T-cell (primary cell): ENCODE results near the gene L3MBTL3. TPM values are rescaled to one million over a fixed set of nuclear protein-coding genes. Genes with fewer than 3 reads are reported as not detected.

ENCODE experiments used
- ATAC-seq, 4 experiments: fragments of 200-7000 bp in 3 of 4; fragments of 150-1000 bp in 1 of 4; cut with Tn5 transposase; replicated peaks in 1 of 4; 1 replicate in 3 of 4; 2 replicates in 1 of 4; pipeline ENCODE4 v1.10.0; 2021; ENCODE audit warnings: moderate library complexity in 3 of 4, mild to moderate bottlenecking in 2 of 4, moderate number of reproducible peaks in 1 of 4
- CTCF ChIA-PET, 2 donors: fragments of 300-600 bp; sonication (Branson Sonifier 250); formaldehyde crosslinking; loops; one replicate each; lab custom pipeline; 2022; ENCODE audit warnings: antibody characterized with exemption in 2 of 2; lab: Charles Lee
- POLR2A ChIA-PET, 2 donors: fragments of 300-600 bp; sonication (Branson Sonifier 250); formaldehyde crosslinking; loops; one replicate each; lab custom pipeline; 2022; ENCODE audit warnings: antibody characterized with exemption in 2 of 2; lab: Charles Lee
- DNase-seq, 35 experiments: peaks; one replicate each; pipeline versions ENCODE4 v3.0.0 to v3.0.0-alpha.2; 2013 to 2023
- H3K27ac ChIP-seq: one replicate; pipeline ENCODE4 v1.5.1; 2013; ENCODE audit warnings: low read length
- H3K27me3 ChIP-seq, 2 experiments: replicated peaks in 1 of 2; 1 replicate in 1 of 2; 2 replicates in 1 of 2; pipeline versions ENCODE4 v1.6.1 to v1.7.0; 2013; ENCODE audit warnings: low read length in 1 of 2, mixed read lengths in 1 of 2; ENCODE audit not compliant: control insufficient read depth in 2 of 2, insufficient read depth in 2 of 2; ENCODE audit errors: extremely low read depth in 1 of 2
- H3K36me3 ChIP-seq, 2 donors: 1 replicate in 1 of 2; 2 replicates in 1 of 2; pipeline versions ENCODE4 v1.6.1 to v1.7.0; 2013; ENCODE audit warnings: low read length in 1 of 2; ENCODE audit not compliant: control insufficient read depth in 2 of 2, insufficient read depth in 1 of 2; ENCODE audit errors: extremely low read depth in 1 of 2
- H3K4me1 ChIP-seq, 2 experiments: 1 replicate in 1 of 2; 2 replicates in 1 of 2; pipeline versions ENCODE4 v1.6.1 to v1.7.0; 2013; ENCODE audit warnings: low read length in 2 of 2, mixed read lengths in 1 of 2; ENCODE audit not compliant: insufficient read depth in 2 of 2, control insufficient read depth in 1 of 2; ENCODE audit errors: extremely low read depth in 1 of 2
- H3K4me3 ChIP-seq, 2 donors: 1 replicate in 1 of 2; 2 replicates in 1 of 2; pipeline versions ENCODE4 v1.5.1 to v1.7.0; 2013; ENCODE audit warnings: mild to moderate bottlenecking in 2 of 2, low read length in 1 of 2, moderate library complexity in 1 of 2; ENCODE audit not compliant: control insufficient read depth in 1 of 2; ENCODE audit errors: extremely low read depth in 1 of 2
- H3K9me3 ChIP-seq: 2 replicates; pipeline ENCODE4 v1.7.0; 2013
- H3K27ac Mint-ChIP-seq, 2 donors: one replicate each; pipeline ENCODE4 v1.8.0; 2020 to 2021; ENCODE audit warnings: mild to moderate bottlenecking in 2 of 2, mixed read lengths in 2 of 2
- H3K27me3 Mint-ChIP-seq, 2 donors: one replicate each; pipeline ENCODE4 v1.8.0; 2021 to 2022; ENCODE audit warnings: mixed read lengths in 2 of 2
- H3K36me3 Mint-ChIP-seq: one replicate; pipeline ENCODE4 v1.8.0; 2021; ENCODE audit warnings: mixed read lengths
- H3K4me1 Mint-ChIP-seq, 3 donors: one replicate each; pipeline ENCODE4 v1.8.0; 2020 to 2022; ENCODE audit warnings: mixed read lengths in 3 of 3, mild to moderate bottlenecking in 1 of 3
- H3K4me3 Mint-ChIP-seq, 3 donors: one replicate each; pipeline ENCODE4 v1.8.0; 2020 to 2022; ENCODE audit warnings: mild to moderate bottlenecking in 3 of 3, mixed read lengths in 3 of 3, moderate library complexity in 3 of 3
- H3K9me3 Mint-ChIP-seq, 3 donors: one replicate each; pipeline ENCODE4 v1.8.0; 2020 to 2022; ENCODE audit warnings: mixed read lengths in 3 of 3
- WGBS: methylation state at CpG from one replicate; pipeline ENCODE4 v1.1.5; 2013; ENCODE audit warnings: missing lambda C conversion rate; ENCODE audit not compliant: insufficient coverage; 5-methylcytosine and 5-hydroxymethylcytosine counted together
- total RNA-seq, 35 experiments: library from RNA in 6 of 35; stranded (reverse) in 6 of 35; fragments of 120-200 nt in 1 of 35; gene quantifications; one replicate each; pipeline versions ENCODE4 v1.2.1 to v1.2.4 and lab custom pipeline; 2013 to 2026

The L3MBTL3 gene
- total RNA-seq, 5 donors from 2014 or later (not counting 1 experiment from before 2014, with no cell fraction given), result 22.5 to 52.8 (median 30.4) TPM

DNA sequence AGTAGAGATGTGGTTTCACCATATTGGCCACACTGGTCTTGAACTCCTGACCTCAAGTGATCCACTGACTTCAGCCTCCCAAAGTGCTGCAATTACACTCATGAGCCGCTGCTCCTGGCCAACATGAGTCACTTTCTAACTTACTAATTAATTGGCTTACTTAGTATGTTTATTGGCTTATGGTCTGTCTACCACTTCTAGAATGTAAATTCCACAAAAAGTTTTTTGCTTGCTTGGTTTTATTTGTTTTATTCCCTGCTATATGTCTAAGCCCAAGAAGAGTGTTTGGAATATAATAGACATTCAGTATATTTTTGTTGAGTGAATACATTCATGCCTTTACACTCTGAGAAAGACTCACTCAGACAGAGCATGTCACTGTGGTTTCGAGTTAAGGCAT lies 118.4 kb downstream of the L3MBTL3 start:
- Mint-ChIP-seq H3K4me3 (peak overlapping the region in 1 of 3 donors; percentile 26), H3K27ac (peak overlapping the region; percentile 86 to 88), H3K4me1 (peaks cover 84 to 90% (median 88%) of the 10 kb centered on the region in 3 donors), H3K27me3 (no peaks in the 10 kb centered on the region), H3K9me3 (no peaks in the 10 kb centered on the region), H3K36me3 (peaks cover 43% of the 10 kb centered on the region)
- ChIA-PET POLR2A (no interaction called here), CTCF (interaction anchor here in 1 of 2 donors (0.7 kb wide), 1 partner anchor 145 kb away, joined by 3 read pairs; no protein-coding TSS in a partner anchor)
- no peaks in the 10 kb centered on the region for H3K27me3 ChIP-seq
- peaks cover 0 to 22% of the 10 kb centered on the region in 2 donors for H3K36me3 ChIP-seq
- DNase-seq, result no peak
- H3K4me3 ChIP-seq, result no peak overlapping the region
- H3K9me3 ChIP-seq, result no peaks in the 10 kb centered on the region
- no CpG with 5 or more reads among the region's 2 CpGs for WGBS
- ATAC-seq, result no peak
- H3K27ac ChIP-seq, result no peak overlapping the region
- peaks cover 37 to 40% of the 10 kb centered on the region in 2 experiments for H3K4me1 ChIP-seq

DNA sequence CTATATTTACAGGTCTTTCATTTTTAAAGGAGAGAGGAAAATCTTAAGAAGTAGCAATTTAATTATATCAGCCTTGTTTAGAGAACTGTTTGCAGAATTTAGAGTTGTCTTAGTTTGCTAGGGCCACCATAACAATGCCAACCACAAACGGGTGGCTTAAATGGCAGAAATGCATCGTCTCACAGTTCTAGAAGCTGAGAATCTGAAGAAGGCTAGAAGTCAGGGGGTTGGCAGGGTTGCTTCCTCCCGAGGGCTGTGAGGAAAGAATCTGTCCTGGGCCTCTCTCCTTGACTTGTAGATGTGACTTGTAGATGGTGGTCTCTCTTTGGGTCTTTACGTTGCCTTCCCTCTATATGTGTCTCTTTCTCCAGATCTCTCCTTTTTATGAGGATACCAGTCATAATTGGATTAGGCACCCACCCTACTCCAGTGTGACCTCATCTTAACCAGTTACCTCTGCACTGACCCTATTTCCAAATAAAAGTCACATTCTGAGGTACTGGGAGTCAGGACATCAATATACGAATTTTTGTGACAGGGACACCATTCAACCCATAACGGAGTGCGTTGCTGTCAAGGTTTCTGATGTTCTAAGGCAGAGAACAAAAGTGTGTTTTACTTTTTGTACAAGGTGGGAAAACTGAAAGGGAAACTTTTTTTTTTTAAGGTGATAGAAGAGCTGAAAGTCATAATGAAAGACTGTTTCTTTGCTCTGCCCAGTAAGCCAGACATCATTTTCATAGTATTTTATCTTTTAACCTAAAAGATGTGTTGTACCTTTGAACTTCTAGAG lies 119.9 kb downstream of the L3MBTL3 start:
- Histone ChIP-seq H3K36me3 (peaks cover 12 to 37% of the 10 kb centered on the region in 2 donors), H3K9me3 (no peaks in the 10 kb centered on the region), H3K4me3 (no peak overlapping the region), H3K4me1 (peaks cover 29 to 31% of the 10 kb centered on the region in 2 experiments), H3K27me3 (no peaks in the 10 kb centered on the region), H3K27ac (peak overlapping the region; percentile 67)
- peak in 2 of 35 experiments; percentile 3 to 25 for DNase-seq
- POLR2A ChIA-PET, result interaction anchor here in 1 of 2 donors (0.5 kb wide), 1 partner anchor 14 kb away, joined by 3 read pairs; no protein-coding TSS in a partner anchor
- no peaks in the 10 kb centered on the region for H3K27me3 Mint-ChIP-seq
- H3K36me3 Mint-ChIP-seq, result peaks cover 56% of the 10 kb centered on the region
- peaks cover 72 to 78% (median 73%) of the 10 kb centered on the region in 3 donors for H3K4me1 Mint-ChIP-seq
- H3K9me3 Mint-ChIP-seq, result no peaks in the 10 kb centered on the region
- H3K27ac Mint-ChIP-seq, result peak overlapping the region; percentile 86 to 88
- H3K4me3 Mint-ChIP-seq, result peak overlapping the region; percentile 65 to 83 (median 78)
- peak; percentile 33 to 59 (median 53) for ATAC-seq
- CTCF ChIA-PET, result interaction anchor here (1.2 to 1.6 kb wide), 3 partner anchors 12 to 144 kb away, joined by 4 to 5 read pairs (median 4); no protein-coding TSS in a partner anchor
- WGBS, result 21% methylated on average over 2 of the region's 7 CpGs

DNA sequence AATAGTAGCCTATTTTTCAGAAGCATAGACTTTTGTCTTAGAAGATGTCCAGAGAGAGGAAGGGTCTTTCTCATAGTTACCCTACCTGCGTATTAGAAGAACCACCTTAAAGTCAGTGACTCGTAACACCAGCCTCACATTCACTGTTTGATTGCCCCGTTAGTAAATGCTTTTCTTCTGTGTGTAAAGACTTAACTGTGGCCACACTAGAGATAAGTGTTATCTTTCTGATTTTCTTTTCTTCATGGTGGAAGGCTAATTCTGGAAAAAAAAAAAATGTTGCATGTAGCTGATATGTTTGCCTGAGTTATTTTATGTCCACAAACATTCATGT lies 120.5 kb downstream of the L3MBTL3 start:
- H3K9me3 Mint-ChIP-seq, result no peaks in the 10 kb centered on the region
- peak overlapping the region; percentile 67 for H3K27ac ChIP-seq
- no CpG with 5 or more reads among the region's 3 CpGs for WGBS
- peak overlapping the region; percentile 86 to 88 for H3K27ac Mint-ChIP-seq
- no peaks in the 10 kb centered on the region for H3K27me3 Mint-ChIP-seq
- no peak overlapping the region for H3K4me3 ChIP-seq
- peaks cover 17 to 43% of the 10 kb centered on the region in 2 donors for H3K36me3 ChIP-seq
- ChIA-PET POLR2A (interaction anchor here in 1 of 2 donors (0.5 to 0.6 kb wide), 2 partner anchors 14 to 1375 kb away, joined by 3 read pairs; no protein-coding TSS in a partner anchor), CTCF (interaction anchor here (0.6 to 1.6 kb wide), 4 partner anchors 11 to 144 kb away, joined by 3 to 5 read pairs (median 4); no protein-coding TSS in a partner anchor)
- H3K4me1 Mint-ChIP-seq, result peaks cover 67 to 72% (median 67%) of the 10 kb centered on the region in 3 donors
- H3K36me3 Mint-ChIP-seq, result peaks cover 62% of the 10 kb centered on the region
- peak overlapping the region; percentile 65 to 83 (median 78) for H3K4me3 Mint-ChIP-seq
- H3K9me3 ChIP-seq, result no peaks in the 10 kb centered on the region
- no peaks in the 10 kb centered on the region for H3K27me3 ChIP-seq
- ATAC-seq (peak; percentile 31 to 55 (median 48)), DNase-seq (peak in 1 of 35 experiments; percentile 22)
- H3K4me1 ChIP-seq, result peaks cover 25 to 26% of the 10 kb centered on the region in 2 experiments

DNA sequence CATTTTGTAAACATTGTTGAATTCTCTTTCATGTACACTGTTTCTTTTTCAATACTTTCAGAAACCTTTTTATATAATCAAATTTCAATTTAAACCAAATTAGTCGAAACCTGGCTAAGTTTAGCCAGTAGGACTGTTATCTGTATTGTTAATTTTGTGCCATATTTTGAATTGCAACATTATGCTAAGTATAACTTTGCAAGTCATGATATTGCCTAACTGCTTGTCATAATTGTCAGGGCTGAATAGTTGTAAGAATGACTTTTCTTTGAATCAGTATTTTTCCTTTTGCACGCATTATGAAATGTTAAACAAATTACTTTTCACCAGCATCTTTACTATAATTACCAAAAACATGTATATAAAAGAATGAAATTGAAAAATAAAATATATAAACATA lies 121.7 kb downstream of the L3MBTL3 start:
- POLR2A ChIA-PET, result interaction anchor here in 1 of 2 donors (0.5 kb wide), 1 partner anchor 1661 kb away, joined by 3 read pairs; no protein-coding TSS in a partner anchor
- Mint-ChIP-seq H3K27me3 (no peaks in the 10 kb centered on the region), H3K27ac (peak overlapping the region; percentile 86 to 88), H3K9me3 (no peaks in the 10 kb centered on the region), H3K4me3 (no peak overlapping the region), H3K36me3 (peaks cover 68% of the 10 kb centered on the region), H3K4me1 (peaks cover 55 to 62% (median 58%) of the 10 kb centered on the region in 3 donors)
- no peak for DNase-seq
- Histone ChIP-seq H3K9me3 (no peaks in the 10 kb centered on the region), H3K27ac (no peak overlapping the region), H3K27me3 (no peaks in the 10 kb centered on the region), H3K36me3 (peaks cover 18 to 53% of the 10 kb centered on the region in 2 donors), H3K4me1 (peaks cover 14 to 20% of the 10 kb centered on the region in 2 experiments), H3K4me3 (no peak overlapping the region)
- ATAC-seq, result no peak
- CTCF ChIA-PET, result interaction anchor here in 1 of 2 donors (1.0 kb wide), 1 partner anchor 8 kb away, joined by 3 read pairs; no protein-coding TSS in a partner anchor
- WGBS, result no CpG with 5 or more reads among the region's 2 CpGs

DNA sequence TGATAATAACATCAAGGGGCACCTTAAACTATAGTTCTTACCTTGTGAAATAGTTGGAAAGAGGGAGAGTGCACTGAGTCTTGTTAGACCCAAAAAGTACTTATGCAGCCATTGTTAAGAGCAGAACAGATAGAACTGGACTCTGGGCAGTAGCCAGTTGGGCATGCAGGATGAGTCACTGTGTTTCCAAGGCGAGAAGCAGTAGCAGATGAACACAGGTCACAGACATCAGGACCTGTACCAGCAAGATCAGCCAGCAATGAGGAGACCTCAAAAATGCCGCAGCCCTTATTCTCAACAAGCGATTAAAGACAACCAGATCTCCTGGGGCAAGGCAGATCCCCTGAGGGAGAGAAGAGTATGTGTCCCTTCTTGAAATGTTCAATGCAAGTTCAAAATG lies 125.3 kb downstream of the L3MBTL3 start:
- Mint-ChIP-seq H3K27ac (peak overlapping the region; percentile 33 to 64), H3K9me3 (no peaks in the 10 kb centered on the region), H3K36me3 (peaks cover 65% of the 10 kb centered on the region), H3K4me1 (peaks cover 20 to 30% (median 29%) of the 10 kb centered on the region in 3 donors), H3K27me3 (no peaks in the 10 kb centered on the region), H3K4me3 (no peak overlapping the region)
- H3K4me1 ChIP-seq, result peaks cover 0 to 3% of the 10 kb centered on the region in 2 experiments
- ChIA-PET POLR2A (interaction anchor here in 1 of 2 donors (0.5 kb wide), 1 partner anchor 36 kb away, joined by 5 read pairs; no protein-coding TSS in a partner anchor), CTCF (interaction anchor here in 1 of 2 donors (1.2 kb wide), 1 partner anchor 9 kb away, joined by 4 read pairs; no protein-coding TSS in a partner anchor)
- H3K4me3 ChIP-seq, result no peak overlapping the region
- no peak for DNase-seq
- no peak overlapping the region for H3K27ac ChIP-seq
- no peaks in the 10 kb centered on the region for H3K27me3 ChIP-seq
- 100% methylated on average over 1 of the region's 3 CpGs for whole genome bisulfite sequencing
- ATAC-seq, result no peak
- peaks cover 22 to 55% of the 10 kb centered on the region in 2 donors for H3K36me3 ChIP-seq
- H3K9me3 ChIP-seq, result no peaks in the 10 kb centered on the region

DNA sequence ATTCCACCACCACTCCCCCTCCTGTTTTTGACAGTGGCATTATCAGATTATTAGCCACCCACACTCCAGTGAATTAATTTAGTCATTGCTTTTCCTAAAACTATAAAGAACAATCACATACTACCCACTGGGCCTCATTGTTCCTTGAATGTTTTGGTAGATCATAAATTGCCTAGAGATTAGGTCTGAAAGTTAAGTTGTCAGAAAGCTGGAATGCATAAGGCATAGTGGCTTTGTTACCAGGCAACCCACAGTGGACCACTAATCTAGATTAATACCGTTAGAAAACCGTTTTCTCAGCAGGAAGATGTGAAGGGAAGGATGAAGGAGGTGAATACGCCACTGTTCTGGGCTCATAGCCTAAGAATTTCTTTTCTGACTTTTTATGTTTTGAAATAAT lies 128.7 kb downstream of the L3MBTL3 start:
- no peaks in the 10 kb centered on the region for H3K9me3 ChIP-seq
- 100% methylated on average over 1 of the region's 3 CpGs for WGBS
- H3K27ac Mint-ChIP-seq, result peak overlapping the region; percentile 45 to 83
- H3K27me3 ChIP-seq, result no peaks in the 10 kb centered on the region
- POLR2A ChIA-PET, result no interaction called here
- DNase-seq (no peak), ATAC-seq (no peak)
- no peak overlapping the region for H3K27ac ChIP-seq
- H3K36me3 ChIP-seq, result peaks cover 23 to 72% of the 10 kb centered on the region in 2 donors
- H3K27me3 Mint-ChIP-seq, result no peaks in the 10 kb centered on the region
- H3K9me3 Mint-ChIP-seq, result no peaks in the 10 kb centered on the region
- peaks cover 0 to 6% (median 4%) of the 10 kb centered on the region in 3 donors for H3K4me1 Mint-ChIP-seq
- no peak overlapping the region for H3K4me3 ChIP-seq
- H3K4me1 ChIP-seq, result no peaks in the 10 kb centered on the region
- CTCF ChIA-PET, result interaction anchor here in 1 of 2 donors (0.6 kb wide), 1 partner anchor 44 kb away, joined by 3 read pairs; no protein-coding TSS in a partner anchor
- no peak overlapping the region for H3K4me3 Mint-ChIP-seq
- peaks cover 68% of the 10 kb centered on the region for H3K36me3 Mint-ChIP-seq
